GM12872 (cell line): ENCODE results near the gene DCK.

Experiments used
- CTCF ChIP-seq: IDR thresholded peaks from 3 replicates; pipeline ENCODE4 v1.5.1; 2011; ENCODE audit warnings: low read depth, mild to moderate bottlenecking, low read length, moderate library complexity; ENCODE audit not compliant: insufficient read depth

DCK gene

GRCh38 chr4:70993181-70994068, at the start of gene DCK:
DCK (plus strand) TSS chr4:70993649; CDS start chr4:70993836, 187 bp downstream.
- no peak for TF ChIP-seq CTCF

GRCh38 chr4:70945046-70945445, 48.4 kb upstream of the DCK start:
- no peak for TF ChIP-seq CTCF

- TF ChIP-seq CTCF: no peak
These were observed 47.9 kb upstream of the DCK start for GRCh38 chr4:70945452-70946055.

- no peak for TF ChIP-seq CTCF
These were observed 46.5 kb upstream of the DCK start for GRCh38 chr4:70946939-70947338.

GRCh38 chr4:70948665-70949260, 44.7 kb upstream of the DCK start:
- TF ChIP-seq CTCF: peak; percentile 15; the same call in 1 of the 3 replicates

- no peak for TF ChIP-seq CTCF
These were observed 39.4 kb upstream of the DCK start for GRCh38 chr4:70954032-70954431.

- TF ChIP-seq CTCF: no peak
These were observed 36.8 kb upstream of the DCK start for GRCh38 chr4:70956549-70957210.
